ENCODE data around the gene VRK1. TPM values are rescaled to one million over a fixed set of nuclear protein-coding genes. Genes with fewer than 3 reads are reported as not detected.

Gene VRK1
- polyA plus RNA-seq, 1 experiment, result 3.7 TPM

DNA sequence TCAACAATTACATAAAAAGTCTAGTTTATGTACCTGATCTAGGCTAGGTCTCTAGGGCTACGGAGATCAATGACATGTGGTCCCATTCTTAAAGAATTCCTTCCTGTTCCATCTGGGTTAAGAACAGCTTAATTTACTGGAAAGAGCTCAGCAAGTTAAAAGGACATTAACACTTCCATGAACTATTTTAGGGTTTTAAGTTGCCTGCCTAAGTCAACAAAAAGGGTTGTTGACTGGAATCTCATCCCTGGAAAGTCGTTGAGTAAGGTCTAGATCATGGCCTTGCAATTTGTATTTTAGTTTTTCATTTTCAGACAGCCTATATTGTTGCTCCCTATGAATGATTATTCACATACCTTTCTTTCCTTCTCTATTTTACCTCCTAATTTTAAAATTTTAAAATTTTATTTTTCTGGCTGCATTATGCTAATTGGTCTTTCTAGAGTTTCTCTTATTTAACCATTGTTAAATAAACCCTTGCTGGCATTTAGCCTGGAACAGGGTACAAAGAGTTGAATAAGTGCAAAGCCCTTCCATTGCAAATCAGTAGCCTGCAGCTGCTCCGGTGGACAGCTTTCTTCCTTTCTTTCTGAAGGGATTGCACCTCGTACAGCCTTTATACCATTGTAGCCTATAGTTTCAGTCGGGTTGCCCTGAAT lies 66.3 kb downstream of the VRK1 start:
- TF ChIP-seq CTCF (IDR thresholded peaks at IDR 0.05; ENCODE audit: insufficient read depth, low read depth, low read length), result no peak
- DNase-seq (ENCODE audit: low read depth), result no peak
- Histone ChIP-seq H3K27me3 (ENCODE audit: control insufficient read depth, insufficient read depth, low read length) (no peaks in the 10 kb centered on the region), H3K36me3 (ENCODE audit: control insufficient read depth, insufficient read depth, low read length) (no peaks in the 10 kb centered on the region), H3K4me3 (ENCODE audit: low read depth, low read length) (no peak overlapping the region)
- ChIA-PET CTCF (interaction anchor here (1.5 kb wide), 1 partner anchor 10 kb away, joined by 4 read pairs; no protein-coding TSS in a partner anchor), POLR2A (no interaction called here)

DNA sequence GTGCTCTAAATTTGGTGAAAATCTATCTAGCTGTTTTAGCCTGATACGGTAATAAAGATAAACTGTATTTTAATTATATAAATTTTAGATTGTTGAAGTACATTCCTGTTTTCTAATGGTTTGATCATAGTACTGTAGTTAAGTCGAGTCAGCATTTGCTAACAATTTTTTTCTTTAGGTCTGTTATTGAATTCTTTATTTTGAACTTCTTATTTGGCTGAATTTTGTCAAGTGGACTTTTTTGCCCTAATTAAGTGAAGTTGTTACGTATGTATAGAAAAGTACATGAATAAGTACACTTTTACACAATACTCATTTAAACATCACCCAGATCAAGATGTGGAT lies 66.8 kb downstream of the VRK1 start:
- POLR2A ChIA-PET, result no interaction called here
- CTCF ChIA-PET, result interaction anchor here (1.5 kb wide), 1 partner anchor 11 kb away, joined by 4 read pairs; no protein-coding TSS in a partner anchor
- Histone ChIP-seq H3K27me3 (ENCODE audit: control insufficient read depth, insufficient read depth, low read length) (no peaks in the 10 kb centered on the region), H3K36me3 (ENCODE audit: control insufficient read depth, insufficient read depth, low read length) (no peaks in the 10 kb centered on the region), H3K4me3 (ENCODE audit: low read depth, low read length) (no peak overlapping the region)
- no peak for DNase-seq (ENCODE audit: low read depth)
- no peak for TF ChIP-seq CTCF (IDR thresholded peaks at IDR 0.05; ENCODE audit: insufficient read depth, low read depth, low read length)

DNA sequence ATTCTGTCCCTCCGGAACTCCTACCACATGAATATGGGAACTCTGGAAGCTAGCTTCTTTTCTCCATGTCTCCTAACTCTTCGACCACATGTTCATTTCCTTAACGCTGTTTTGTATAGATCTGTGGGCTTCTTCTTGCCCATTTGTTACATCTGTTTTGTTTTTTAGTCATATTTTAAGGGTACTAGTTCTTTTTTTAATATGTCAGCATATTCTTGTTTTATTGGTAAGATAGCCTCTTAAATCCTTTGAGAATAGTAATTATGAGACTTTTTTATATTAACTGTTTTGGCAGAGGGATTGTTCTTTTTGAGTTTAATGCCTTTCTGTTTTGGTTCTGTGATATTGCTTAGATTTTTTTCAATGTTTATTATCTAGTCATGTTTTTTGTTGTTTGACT lies 70.5 kb downstream of the VRK1 start:
- Histone ChIP-seq H3K4me3 (ENCODE audit: low read depth, low read length) (no peak overlapping the region), H3K36me3 (ENCODE audit: control insufficient read depth, insufficient read depth, low read length) (no peaks in the 10 kb centered on the region), H3K27me3 (ENCODE audit: control insufficient read depth, insufficient read depth, low read length) (no peaks in the 10 kb centered on the region)
- POLR2A ChIA-PET, result no interaction called here
- no peak for TF ChIP-seq CTCF (IDR thresholded peaks at IDR 0.05; ENCODE audit: insufficient read depth, low read depth, low read length)
- DNase-seq (ENCODE audit: low read depth), result no peak
- CTCF ChIA-PET, result interaction anchor here (2.6 kb wide), 1 partner anchor 15 kb away, joined by 14 read pairs; no protein-coding TSS in a partner anchor

GRCh38 chr14:96874127-96874526 lies 76.9 kb downstream of the VRK1 start:
- CTCF ChIA-PET, result interaction anchor here (1.5 to 1.8 kb wide), 2 partner anchors 21 to 308 kb away, joined by 3 to 6 read pairs; no protein-coding TSS in a partner anchor
- H3K4me3 ChIP-seq (ENCODE audit: low read depth, low read length), result no peak overlapping the region
- no peaks in the 10 kb centered on the region for H3K27me3 ChIP-seq (ENCODE audit: control insufficient read depth, insufficient read depth, low read length)
- DNase-seq (ENCODE audit: low read depth), result no peak
- POLR2A ChIA-PET, result no interaction called here
- no peaks in the 10 kb centered on the region for H3K36me3 ChIP-seq (ENCODE audit: control insufficient read depth, insufficient read depth, low read length)
- TF ChIP-seq CTCF (IDR thresholded peaks at IDR 0.05; ENCODE audit: insufficient read depth, low read depth, low read length), result no peak

- no peak for DNase-seq (ENCODE audit: low read depth)
- no peak for TF ChIP-seq CTCF (IDR thresholded peaks at IDR 0.05; ENCODE audit: insufficient read depth, low read depth, low read length)
- no peaks in the 10 kb centered on the region for H3K27me3 ChIP-seq (ENCODE audit: control insufficient read depth, insufficient read depth, low read length)
- no peaks in the 10 kb centered on the region for H3K36me3 ChIP-seq (ENCODE audit: control insufficient read depth, insufficient read depth, low read length)
- no peak overlapping the region for H3K4me3 ChIP-seq (ENCODE audit: low read depth, low read length)
- ChIA-PET POLR2A (interaction anchor here (0.6 kb wide), 1 partner anchor 313 kb away, joined by 3 read pairs; no protein-coding TSS in a partner anchor), CTCF (no interaction called here)
Measured at GRCh38 chr14:96876747-96877146, 79.6 kb downstream of the VRK1 start.

Data from BJ (cell line).